HG03108 (cell line): ENCODE results near the gene CTXN3.

Experiments
- ATAC-seq: cut with Tn5 transposase; IDR thresholded peaks from one replicate; pipeline ENCODE4 v1.9.1; 2021; ENCODE audit warnings: moderate library complexity; ENCODE audit not compliant: unreplicated experiment

Gene CTXN3

DNA sequence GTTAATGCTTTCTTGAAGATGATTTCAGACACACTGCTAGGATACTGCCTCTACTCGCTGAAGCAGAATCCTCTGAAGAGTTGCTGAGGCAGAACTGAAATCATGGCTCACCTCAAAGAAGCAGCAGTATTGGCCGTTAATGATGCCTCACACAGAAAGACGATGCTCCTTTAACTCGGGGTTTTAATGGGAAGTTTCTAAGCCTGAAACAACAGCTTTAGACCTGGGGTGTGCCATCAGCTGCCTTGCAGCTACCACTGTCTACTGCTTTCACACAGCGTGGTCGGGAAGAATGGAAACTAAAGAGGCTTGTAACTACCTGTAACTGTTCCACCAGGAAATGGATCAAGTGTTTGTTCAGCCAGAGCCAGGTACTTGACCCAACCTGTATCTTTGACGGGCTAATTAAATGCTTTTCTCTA, at the start of gene CTXN3:
CTXN3 (plus strand) TSS at position 65 of the 422 bp plus-strand sequence. CDS start 8,440 bp downstream, outside the sequence.
- no peak for ATAC-seq

- ATAC-seq, result no peak
Measured at GRCh38 chr5:127599320-127599719, 49.6 kb upstream of the CTXN3 start.

GRCh38 chr5:127599847-127600246, 49.0 kb upstream of the CTXN3 start:
- ATAC-seq, result no peak

GRCh38 chr5:127601111-127601510, 47.8 kb upstream of the CTXN3 start:
- no peak for ATAC-seq

GRCh38 chr5:127601601-127602000, 47.3 kb upstream of the CTXN3 start:
- ATAC-seq, result no peak

DNA sequence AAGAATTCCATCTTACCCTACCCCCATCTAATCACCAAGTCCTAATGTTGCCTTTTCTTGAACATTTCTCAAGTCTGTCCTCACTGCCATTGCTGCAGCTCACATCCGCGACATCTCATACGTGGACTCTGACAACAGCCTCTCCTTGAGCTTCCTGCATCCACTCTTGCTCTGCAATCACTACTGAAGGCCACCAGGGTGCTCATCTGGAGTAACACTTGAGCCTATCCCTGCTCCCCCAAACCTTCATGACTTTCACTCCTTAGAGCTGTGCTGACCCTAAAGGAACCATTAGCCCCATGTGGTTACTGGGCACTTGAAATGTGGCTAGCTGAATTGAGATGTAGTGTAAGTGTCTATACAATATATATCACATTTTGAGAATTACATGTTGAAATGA, 46.4 kb upstream of the CTXN3 start:
- ATAC-seq, result no peak

DNA sequence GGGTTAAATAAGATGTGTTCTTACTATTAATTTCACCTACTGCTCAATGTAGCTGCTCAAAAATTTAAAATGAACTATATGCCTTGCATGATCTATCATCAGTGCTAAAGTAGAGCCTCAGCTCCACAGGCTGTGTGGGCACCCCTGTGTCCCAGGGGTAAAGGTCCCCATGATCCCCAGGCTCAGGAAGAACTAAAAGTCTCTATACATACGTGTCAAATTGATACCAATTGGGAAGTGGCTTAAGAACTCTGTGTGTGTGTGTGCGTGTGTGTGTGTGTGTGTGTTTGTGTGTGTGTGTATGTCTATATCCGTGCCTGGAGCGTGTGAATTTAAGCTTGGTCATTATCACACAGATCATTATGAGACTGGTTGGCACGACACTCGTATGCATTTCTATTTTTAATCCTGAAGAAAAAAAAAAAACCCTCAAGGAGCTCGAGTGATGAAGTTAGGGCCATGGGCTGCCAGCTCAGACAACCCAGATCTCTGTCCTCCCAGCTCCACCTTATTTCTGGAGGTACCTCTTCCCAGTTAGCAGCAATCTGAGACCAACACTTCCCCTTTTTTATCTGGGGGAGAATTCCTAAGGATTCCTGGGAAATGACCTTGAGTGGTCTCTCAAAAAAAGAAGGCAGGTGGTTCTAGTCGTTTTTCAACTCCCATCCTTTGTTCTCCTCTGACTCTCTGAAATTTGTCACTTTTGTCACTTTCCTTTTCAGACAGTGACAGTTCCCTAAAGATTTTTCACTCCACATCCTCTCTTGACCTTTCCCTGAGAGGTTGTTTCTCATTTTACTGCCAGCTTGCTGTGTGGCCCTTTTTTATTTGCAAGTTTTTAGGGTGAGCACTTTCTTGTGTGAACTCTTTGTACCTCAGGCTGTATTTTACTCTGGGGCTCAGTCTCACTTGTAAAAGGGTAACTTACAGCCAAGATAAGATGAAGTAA, 45.7 kb upstream of the CTXN3 start:
- no peak for ATAC-seq

DNA sequence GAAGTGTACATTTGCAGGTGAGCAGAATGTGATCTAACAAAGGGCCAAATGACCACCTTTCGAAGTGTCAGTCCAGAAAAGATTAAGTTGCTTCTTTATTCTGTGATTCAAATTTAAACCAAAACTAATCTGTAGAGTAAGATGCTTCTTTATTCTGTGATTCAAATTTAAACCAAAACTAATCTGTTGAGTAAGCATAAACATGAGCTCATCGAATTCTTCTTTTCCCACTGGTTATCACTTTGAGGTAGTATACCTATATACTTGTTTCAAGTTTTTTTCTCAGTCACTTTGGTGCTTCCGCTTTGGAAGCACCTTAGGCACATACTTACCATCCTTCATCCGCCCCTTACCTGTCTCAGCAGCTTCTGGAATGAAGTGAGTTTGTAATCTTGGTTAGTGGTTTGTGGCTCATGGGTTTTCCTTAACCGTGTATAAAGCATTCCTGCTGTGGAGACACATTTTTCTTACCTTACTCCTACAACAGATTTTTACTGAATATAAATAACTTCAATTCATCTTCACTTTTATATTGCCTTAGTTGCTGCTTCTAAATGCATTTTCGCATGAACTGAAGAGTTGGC, 40.7 kb upstream of the CTXN3 start:
- ATAC-seq, result no peak

- no peak for ATAC-seq
Measured at GRCh38 chr5:127609011-127609410, 39.9 kb upstream of the CTXN3 start.

- no peak for ATAC-seq
Measured at GRCh38 chr5:127609957-127610356, 38.9 kb upstream of the CTXN3 start.

GRCh38 chr5:127612441-127613141, 36.3 kb upstream of the CTXN3 start:
- ATAC-seq, result no peak

DNA sequence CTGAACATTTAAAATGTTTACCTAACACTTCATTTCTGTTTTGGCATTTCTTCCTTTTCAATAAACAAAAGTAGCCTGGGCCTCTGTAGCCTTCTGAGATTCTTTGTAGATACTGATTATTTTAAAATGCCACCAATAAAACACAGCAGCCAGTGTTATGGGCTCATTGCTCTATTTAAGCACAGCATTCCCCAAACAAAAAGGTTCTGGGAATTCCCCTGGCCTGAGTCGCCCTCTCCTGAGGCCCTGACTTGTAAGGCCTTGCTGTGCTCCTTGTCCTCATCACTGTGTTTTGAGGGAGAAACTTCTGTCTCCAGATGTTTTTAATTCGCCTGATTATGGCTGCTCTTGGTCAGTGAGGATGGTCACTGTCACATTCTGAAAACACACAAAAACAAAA, 33.0 kb upstream of the CTXN3 start:
- no peak for ATAC-seq

DNA sequence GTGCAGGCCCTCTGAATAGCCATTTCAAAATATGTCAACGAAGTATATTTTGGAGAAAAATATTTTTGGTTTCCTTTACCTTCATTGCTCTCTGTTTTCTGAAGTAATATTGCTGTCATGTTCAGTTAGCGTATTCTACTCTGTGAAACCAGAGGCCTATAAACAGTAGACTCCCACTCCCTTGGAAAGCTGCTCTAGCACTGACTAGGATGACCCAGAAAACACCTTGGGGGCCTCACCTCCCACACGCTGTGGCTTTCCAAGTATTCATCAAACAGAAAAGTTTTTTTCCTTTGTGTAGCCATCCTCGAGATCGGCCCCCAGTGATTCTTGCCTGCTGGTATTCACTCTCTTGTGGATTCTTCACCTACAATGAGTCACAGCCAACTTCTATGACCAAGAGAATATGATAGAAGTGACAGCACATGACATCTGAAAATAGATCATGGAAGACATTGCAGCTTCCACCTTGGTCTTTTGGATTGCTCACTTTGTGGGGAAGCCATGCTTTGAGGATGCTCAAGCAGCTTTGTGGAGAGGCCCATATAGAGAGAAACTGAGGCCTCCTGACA, 28.9 kb upstream of the CTXN3 start:
- no peak for ATAC-seq

DNA sequence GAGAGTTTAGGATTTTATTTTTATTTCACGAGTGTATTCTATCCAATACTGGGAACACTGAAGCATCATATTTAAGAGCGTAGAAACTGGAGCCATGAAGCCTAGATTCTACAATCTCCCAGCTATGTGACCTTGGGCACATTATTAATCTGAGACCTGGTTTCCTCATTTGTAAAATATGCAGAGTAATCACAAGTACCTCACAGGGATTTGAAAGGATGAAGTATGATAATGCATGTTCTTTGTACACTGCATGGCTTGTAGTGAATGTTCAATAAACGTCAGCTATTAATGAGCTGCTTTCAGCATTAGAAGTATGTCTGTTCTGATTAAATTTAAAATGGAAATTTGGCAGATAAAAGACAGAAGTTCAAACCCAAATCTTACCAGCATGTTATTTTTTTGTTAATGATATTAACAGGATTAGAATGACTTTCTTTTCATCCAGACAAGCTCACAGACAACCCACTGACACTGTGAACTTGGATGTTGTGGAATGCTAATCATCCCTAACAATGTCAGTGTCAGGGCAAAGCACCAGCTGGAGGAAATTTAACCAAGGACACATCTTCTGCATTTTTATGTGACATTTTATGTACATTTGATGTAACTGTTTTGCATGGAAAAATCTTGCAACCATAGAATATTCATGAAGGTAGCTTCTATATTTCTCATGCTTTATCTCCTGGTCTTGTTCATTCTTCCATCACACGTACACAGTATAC, 27.1 kb upstream of the CTXN3 start:
- no peak for ATAC-seq

- no peak for ATAC-seq
Measured at GRCh38 chr5:127634007-127634406, 14.9 kb upstream of the CTXN3 start.

DNA sequence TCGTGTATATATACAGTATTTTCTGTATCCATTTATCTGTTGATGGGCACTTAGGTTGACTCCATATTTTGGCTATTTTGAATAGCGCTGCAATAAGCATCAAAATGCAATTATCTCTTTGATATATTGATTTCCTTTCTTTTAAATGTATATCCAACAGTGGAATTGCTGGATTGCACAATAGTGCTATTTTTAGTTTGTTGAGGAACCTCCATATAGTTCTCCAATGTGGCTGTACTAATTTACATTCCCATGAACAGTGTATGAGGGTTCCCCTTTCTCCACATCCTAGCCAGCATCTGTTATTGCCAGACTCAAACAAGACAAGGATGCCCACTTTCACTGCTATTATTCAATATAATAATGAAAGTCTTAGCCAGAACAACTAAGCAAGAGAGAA, 9.1 kb upstream of the CTXN3 start:
- ATAC-seq, result no peak

DNA sequence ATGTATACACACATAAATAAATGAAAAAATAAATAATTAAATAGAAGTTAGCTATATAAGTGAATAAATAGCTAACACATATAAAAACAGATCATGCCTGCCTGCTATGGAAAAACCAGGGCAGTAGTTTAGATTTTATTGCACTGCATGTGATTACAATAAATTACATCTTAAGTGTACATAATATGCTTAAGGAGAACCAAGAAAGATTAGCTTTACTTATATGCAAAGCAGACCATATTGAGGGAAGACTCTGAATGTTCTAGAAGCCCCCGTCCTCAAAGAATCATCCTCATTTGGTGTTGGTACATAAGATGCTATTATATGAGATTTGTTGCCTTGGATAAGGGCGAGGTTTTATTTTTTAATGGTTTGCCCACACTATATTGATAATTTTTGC, 5.9 kb upstream of the CTXN3 start:
- ATAC-seq, result no peak

DNA sequence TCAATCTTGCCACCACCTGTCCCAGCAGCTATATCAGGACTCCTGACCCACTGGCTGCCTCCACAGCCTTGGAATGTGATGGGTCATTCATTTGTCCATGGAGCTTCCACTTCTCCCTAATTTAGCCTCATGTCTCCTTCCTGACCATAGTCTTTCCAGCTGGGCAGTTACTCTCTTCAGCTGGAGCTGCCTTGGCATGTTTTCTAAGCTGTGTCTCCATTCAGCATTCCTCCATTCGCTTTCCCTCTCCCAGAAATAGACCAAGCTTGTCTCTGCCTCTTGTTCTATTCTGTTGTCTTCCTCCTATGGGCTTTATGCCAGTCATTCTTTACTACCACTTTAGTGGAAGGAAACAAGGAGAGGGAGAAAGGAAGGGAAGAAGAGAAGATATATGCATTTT, 5.3 kb upstream of the CTXN3 start:
- no peak for ATAC-seq

GRCh38 chr5:127645300-127645726, 3.6 kb upstream of the CTXN3 start:
- no peak for ATAC-seq

GRCh38 chr5:127647361-127647958, 1.4 kb upstream of the CTXN3 start:
- ATAC-seq, result no peak
